Esophagus squamous epithelium (tissue), 5 donors: ENCODE data around the gene ANK3. TPM values are rescaled to one million over a fixed set of nuclear protein-coding genes. Genes with fewer than 3 reads are reported as not detected.

Experiments used
- DNase-seq: peaks from one replicate; lab custom pipeline; 2025; lab: John Stamatoyannopoulos, UW
- H3K27ac ChIP-seq, 4 donors: fragments of 200-600 bp; sonication (generic); one replicate each; pipeline ENCODE4 v1.5.1; 2016 to 2019; ENCODE audit warnings: mild to moderate bottlenecking in 1 of 4
- H3K27me3 ChIP-seq, 4 donors: fragments of 200-600 bp; sonication (generic); 1 replicate in 3 of 4; 2 replicates in 1 of 4; pipeline versions ENCODE4 v1.5.1 to v1.6.0; 2017 to 2021; ENCODE audit warnings: antibody characterized with exemption in 1 of 4
- H3K36me3 ChIP-seq, 3 donors: fragments of 200-600 bp; sonication (generic); one replicate each; pipeline ENCODE4 v1.5.1; 2016 to 2019
- H3K4me1 ChIP-seq, 3 donors: fragments of 200-600 bp; sonication (generic); one replicate each; pipeline ENCODE4 v1.5.1; 2017 to 2019
- H3K4me3 ChIP-seq, 4 donors: fragments of 200-600 bp; sonication (generic); 1 replicate in 3 of 4; 2 replicates in 1 of 4; pipeline ENCODE4 v1.5.1; 2016 to 2019; ENCODE audit warnings: mild to moderate bottlenecking in 2 of 4, moderate library complexity in 1 of 4
- H3K9me3 ChIP-seq, 3 donors: fragments of 200-600 bp; sonication (generic); one replicate each; pipeline ENCODE4 v1.5.1; 2016 to 2019
- POLR2A ChIP-seq, 4 donors: fragments of 450-650 bp; IDR thresholded peaks; one replicate each; pipeline ENCODE4 v1.6.1; 2017; ENCODE audit warnings: antibody characterized with exemption in 4 of 4, mild to moderate bottlenecking in 4 of 4, moderate library complexity in 3 of 4
- WGBS, 2 donors: methylation state at CpG; one replicate each; pipeline ENCODE4 v1.1.5; 2018; 5-methylcytosine and 5-hydroxymethylcytosine counted together
- intact Hi-C: fragments of 100-400 bp; cut with DNase I; formaldehyde crosslinking; loops from one replicate; pipeline ENCODE4 v1.15.0; 2022
- total RNA-seq, 4 donors: library from RNA; depleted of rRNA; stranded (reverse); fragments of >200 nt; gene quantifications; one replicate each; pipeline ENCODE4 v1.1.0, GENCODE V29; 2016
- TF ChIP-seq, protein P1 (sequence below), 6 experiments: fragments of 450-650 bp in 4 of 6; fragments of 200-600 bp in 2 of 6; sonication (generic) in 2 of 6; IDR thresholded peaks; one replicate each; pipeline ENCODE4 v1.5.1; 2016 to 2019; ENCODE audit warnings: antibody characterized with exemption in 6 of 6, mild to moderate bottlenecking in 4 of 6, moderate library complexity in 4 of 6
- donor health status: DM: yes; HTN: yes; CAD: no.

ANK3 gene
- total RNA-seq, 4 donors from 2014 or later = 23.1 to 59.1 (median 33.0) TPM

DNA sequence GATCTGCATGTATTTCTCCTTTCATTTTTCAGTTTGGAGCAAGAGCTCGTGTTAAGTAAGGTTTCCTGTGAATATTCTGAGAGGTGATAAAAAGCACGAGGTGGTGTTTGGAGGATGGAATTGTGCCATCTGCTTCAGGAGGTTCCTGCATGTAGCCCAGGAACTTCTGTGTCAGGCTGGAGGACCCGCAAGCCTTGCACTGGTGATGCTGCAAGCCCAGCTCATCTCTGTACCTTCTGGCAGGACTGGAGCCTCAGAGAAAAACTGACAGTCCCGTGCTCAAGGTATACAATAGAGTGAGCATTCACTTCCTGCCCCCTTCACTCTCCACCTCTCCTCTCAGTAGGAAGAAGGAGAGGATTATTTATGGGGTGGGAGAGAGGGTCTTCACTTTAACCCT is 242.7 kb downstream of the ANK3 start:
- no peak for DNase-seq
- Histone ChIP-seq H3K36me3 (peaks cover 0 to 15% (median 0%) of the 10 kb centered on the region in 3 donors), H3K27ac (no peak overlapping the region), H3K4me3 (no peak overlapping the region), H3K4me1 (peaks cover 5 to 20% (median 6%) of the 10 kb centered on the region in 3 donors), H3K9me3 (no peaks in the 10 kb centered on the region), H3K27me3 (no peaks in the 10 kb centered on the region)
- no peak for TF ChIP-seq POLR2A (IDR thresholded peaks at IDR 0.05)
- TF ChIP-seq, protein P1, sequence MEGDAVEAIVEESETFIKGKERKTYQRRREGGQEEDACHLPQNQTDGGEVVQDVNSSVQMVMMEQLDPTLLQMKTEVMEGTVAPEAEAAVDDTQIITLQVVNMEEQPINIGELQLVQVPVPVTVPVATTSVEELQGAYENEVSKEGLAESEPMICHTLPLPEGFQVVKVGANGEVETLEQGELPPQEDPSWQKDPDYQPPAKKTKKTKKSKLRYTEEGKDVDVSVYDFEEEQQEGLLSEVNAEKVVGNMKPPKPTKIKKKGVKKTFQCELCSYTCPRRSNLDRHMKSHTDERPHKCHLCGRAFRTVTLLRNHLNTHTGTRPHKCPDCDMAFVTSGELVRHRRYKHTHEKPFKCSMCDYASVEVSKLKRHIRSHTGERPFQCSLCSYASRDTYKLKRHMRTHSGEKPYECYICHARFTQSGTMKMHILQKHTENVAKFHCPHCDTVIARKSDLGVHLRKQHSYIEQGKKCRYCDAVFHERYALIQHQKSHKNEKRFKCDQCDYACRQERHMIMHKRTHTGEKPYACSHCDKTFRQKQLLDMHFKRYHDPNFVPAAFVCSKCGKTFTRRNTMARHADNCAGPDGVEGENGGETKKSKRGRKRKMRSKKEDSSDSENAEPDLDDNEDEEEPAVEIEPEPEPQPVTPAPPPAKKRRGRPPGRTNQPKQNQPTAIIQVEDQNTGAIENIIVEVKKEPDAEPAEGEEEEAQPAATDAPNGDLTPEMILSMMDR (IDR thresholded peaks at IDR 0.05) = no peak
- WGBS, 2 donors = 65 to 69% methylated on average over 3 to 4 of the region's 4 CpGs
- intact Hi-C loops = no loop called here

DNA sequence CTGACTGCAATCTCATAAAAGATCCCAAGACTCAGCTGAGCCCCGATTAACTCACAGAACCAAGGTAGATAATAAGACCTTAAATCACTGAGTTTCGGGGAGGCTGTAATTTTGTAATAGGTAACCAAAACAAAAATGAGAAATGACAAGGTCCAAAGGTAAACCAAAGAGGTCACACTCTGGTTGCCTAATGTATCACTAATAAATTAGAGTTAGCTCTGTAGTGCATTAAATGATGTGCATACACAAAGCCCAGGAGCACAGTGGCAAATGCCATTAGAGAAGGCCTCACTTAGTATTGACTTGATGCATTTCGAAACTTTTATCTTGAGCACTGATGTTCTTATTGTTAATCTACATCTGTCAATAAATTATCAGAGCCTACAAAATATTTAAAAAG is 245.6 kb downstream of the ANK3 start:
- no peaks in the 10 kb centered on the region for H3K36me3 ChIP-seq
- no peak overlapping the region for H3K4me3 ChIP-seq
- H3K9me3 ChIP-seq = no peaks in the 10 kb centered on the region
- WGBS, 2 donors = 96 to 97% methylated on average over 3 of the region's 3 CpGs
- intact Hi-C loops = no loop called here
- peaks cover 6 to 39% (median 17%) of the 10 kb centered on the region in 3 donors for H3K4me1 ChIP-seq
- DNase-seq = no peak
- no peak for TF ChIP-seq POLR2A (IDR thresholded peaks at IDR 0.05)
- TF ChIP-seq, protein P1 (IDR thresholded peaks at IDR 0.05) = no peak
- no peak overlapping the region for H3K27ac ChIP-seq
- no peaks in the 10 kb centered on the region for H3K27me3 ChIP-seq

DNA sequence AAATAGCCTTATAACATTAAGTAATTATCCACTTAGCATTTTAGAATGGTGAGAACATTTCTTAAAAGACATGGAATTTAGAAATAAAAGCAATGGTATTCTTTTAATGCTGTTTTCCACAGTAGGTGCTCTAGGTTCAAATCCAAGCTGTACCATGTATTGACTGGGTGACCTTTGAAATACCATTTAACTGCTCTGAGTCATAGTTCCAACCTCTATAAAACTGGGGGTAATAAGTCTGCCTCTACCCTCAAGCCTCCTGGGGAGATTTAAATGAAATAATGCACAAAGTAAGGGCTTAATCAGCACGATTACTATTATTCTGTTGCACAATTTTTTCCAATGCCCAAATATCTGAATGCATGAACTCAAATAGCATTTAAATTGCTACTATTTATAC is 246.9 kb downstream of the ANK3 start:
- WGBS, 2 donors = 57 to 60% methylated on average over 1 of the region's 1 CpG
- no peak overlapping the region for H3K27ac ChIP-seq
- H3K4me3 ChIP-seq = no peak overlapping the region
- intact Hi-C loops = no loop called here
- no peaks in the 10 kb centered on the region for H3K9me3 ChIP-seq
- H3K36me3 ChIP-seq = no peaks in the 10 kb centered on the region
- H3K27me3 ChIP-seq = no peaks in the 10 kb centered on the region
- no peak for TF ChIP-seq POLR2A (IDR thresholded peaks at IDR 0.05)
- TF ChIP-seq, protein P1 (IDR thresholded peaks at IDR 0.05) = no peak
- DNase-seq = no peak
- peaks cover under 1 to 25% (median 12%) of the 10 kb centered on the region in 3 donors for H3K4me1 ChIP-seq

DNA sequence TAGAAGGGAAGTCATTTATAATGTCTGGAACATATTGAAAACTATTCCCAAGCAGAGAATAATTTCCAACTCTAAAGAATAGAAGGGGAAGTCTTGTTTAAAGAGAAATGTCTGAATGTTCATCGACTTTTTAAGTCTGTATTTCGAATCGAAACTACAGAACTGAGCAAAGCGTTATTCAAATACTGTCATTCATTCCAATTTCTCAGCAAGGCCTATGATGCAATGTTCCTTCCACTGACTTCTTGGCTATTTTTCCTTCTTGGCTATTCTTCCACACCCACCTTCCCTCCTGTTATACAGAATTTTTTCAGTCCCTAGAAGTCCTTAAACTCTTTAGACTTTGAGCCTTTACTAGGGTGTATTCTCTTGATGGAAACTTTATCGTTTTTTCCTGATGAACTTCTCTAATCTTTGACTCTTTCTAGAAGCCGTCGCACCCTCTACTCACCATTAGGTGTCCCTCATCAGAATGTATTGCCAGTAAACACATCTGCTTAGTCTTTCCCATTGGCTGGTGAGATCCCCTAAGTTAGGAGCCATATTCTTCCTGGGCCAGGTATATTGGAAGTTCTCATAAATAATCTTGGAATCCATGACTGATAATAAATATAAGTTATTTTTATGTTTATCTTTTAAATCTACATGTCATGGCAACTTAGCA is 247.6 kb downstream of the ANK3 start:
- Histone ChIP-seq H3K4me1 (peaks cover 0 to 22% (median 12%) of the 10 kb centered on the region in 3 donors), H3K9me3 (no peaks in the 10 kb centered on the region), H3K27me3 (no peaks in the 10 kb centered on the region), H3K36me3 (no peaks in the 10 kb centered on the region), H3K4me3 (no peak overlapping the region), H3K27ac (no peak overlapping the region)
- no peak for TF ChIP-seq POLR2A (IDR thresholded peaks at IDR 0.05)
- TF ChIP-seq, protein P1 (IDR thresholded peaks at IDR 0.05) = no peak
- WGBS, 2 donors = 86 to 93% methylated on average over 7 of the region's 7 CpGs
- intact Hi-C loops = no loop called here
- no peak for DNase-seq
